Esophagus muscularis mucosa (tissue), 4 donors: ENCODE data around the gene SNED1.

ENCODE experiments used
- EP300 ChIP-seq: sonication (generic); formaldehyde crosslinking; IDR thresholded peaks from one replicate; pipeline ENCODE4 v1.6.1; 2017; ENCODE audit warnings: antibody characterized with exemption
- POLR2A ChIP-seq: fragments of 450-650 bp; IDR thresholded peaks from one replicate; pipeline ENCODE4 v1.6.1; 2017; ENCODE audit warnings: antibody characterized with exemption, moderate library complexity, mild to moderate bottlenecking, low read depth
- POLR2AphosphoS5 ChIP-seq, 2 donors: sonication (generic); formaldehyde crosslinking; IDR thresholded peaks; one replicate each; pipeline ENCODE4 v1.6.1; 2017; ENCODE audit warnings: antibody characterized with exemption in 2 of 2
- TF ChIP-seq, protein P1 (sequence below), 3 experiments: fragments of 200-600 bp in 2 of 3; fragments of 450-650 bp in 1 of 3; sonication (generic) in 2 of 3; IDR thresholded peaks; one replicate each; pipeline ENCODE4 v1.5.1; 2017 to 2019; ENCODE audit warnings: antibody characterized with exemption in 3 of 3, mild to moderate bottlenecking in 2 of 3, moderate library complexity in 1 of 3

DNA sequence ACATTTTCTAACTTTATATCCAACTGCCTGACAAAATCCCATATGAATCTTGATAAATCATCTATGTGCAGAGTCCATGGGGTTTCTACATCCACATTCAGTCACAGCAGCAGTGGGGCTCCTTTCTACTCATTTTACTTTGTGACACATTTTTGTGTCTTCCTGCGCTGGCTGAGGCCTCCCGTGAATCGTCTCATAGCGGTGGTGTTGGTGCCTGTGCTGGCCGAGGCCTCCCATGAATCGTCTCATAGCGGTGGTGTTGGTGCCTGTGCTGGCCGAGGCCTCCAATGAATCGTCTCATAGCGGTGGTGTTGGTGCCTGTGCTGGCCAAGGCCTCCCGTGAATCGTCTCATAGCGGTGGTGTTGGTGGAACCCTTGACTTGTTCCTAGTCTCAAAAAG, 17.0 kb downstream of the SNED1 start:
- TF ChIP-seq, protein P1, sequence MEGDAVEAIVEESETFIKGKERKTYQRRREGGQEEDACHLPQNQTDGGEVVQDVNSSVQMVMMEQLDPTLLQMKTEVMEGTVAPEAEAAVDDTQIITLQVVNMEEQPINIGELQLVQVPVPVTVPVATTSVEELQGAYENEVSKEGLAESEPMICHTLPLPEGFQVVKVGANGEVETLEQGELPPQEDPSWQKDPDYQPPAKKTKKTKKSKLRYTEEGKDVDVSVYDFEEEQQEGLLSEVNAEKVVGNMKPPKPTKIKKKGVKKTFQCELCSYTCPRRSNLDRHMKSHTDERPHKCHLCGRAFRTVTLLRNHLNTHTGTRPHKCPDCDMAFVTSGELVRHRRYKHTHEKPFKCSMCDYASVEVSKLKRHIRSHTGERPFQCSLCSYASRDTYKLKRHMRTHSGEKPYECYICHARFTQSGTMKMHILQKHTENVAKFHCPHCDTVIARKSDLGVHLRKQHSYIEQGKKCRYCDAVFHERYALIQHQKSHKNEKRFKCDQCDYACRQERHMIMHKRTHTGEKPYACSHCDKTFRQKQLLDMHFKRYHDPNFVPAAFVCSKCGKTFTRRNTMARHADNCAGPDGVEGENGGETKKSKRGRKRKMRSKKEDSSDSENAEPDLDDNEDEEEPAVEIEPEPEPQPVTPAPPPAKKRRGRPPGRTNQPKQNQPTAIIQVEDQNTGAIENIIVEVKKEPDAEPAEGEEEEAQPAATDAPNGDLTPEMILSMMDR (IDR thresholded peaks at IDR 0.05), result no peak
- TF ChIP-seq POLR2A, result no peak
- no peak for TF ChIP-seq POLR2AphosphoS5 (IDR thresholded peaks at IDR 0.05)
- no peak for TF ChIP-seq EP300
